Spleen (tissue), 11 donors: ENCODE data around the gene GPR152. TPM values are rescaled to one million over a fixed set of nuclear protein-coding genes. Genes with fewer than 3 reads are reported as not detected.

Experiments
- DNase-seq: peaks from one replicate; pipeline ENCODE4 v3.0.0-alpha.2; 2020
- H3K27ac ChIP-seq, 8 donors: fragments of 200-600 bp; sonication (generic) in 7 of 8; 1 replicate in 4 of 8; 2 replicates in 4 of 8; pipeline versions ENCODE4 v1.5.0 to v1.8.0; 2016 to 2021; ENCODE audit warnings: inconsistent platforms in 4 of 8, mild to moderate bottlenecking in 4 of 8, moderate library complexity in 1 of 8
- H3K27me3 ChIP-seq, 7 donors: fragments of 200-600 bp; sonication (generic) in 6 of 7; replicated peaks in 1 of 7; 1 replicate in 4 of 7; 2 replicates in 3 of 7; pipeline versions ENCODE4 v1.5.0 to v1.8.0; 2016 to 2021; ENCODE audit warnings: inconsistent platforms in 3 of 7, mild to moderate bottlenecking in 1 of 7
- H3K36me3 ChIP-seq, 6 donors: fragments of 200-600 bp; sonication (generic) in 5 of 6; 1 replicate in 4 of 6; 2 replicates in 2 of 6; pipeline versions ENCODE4 v1.5.0 to v1.8.0; 2016 to 2021; ENCODE audit warnings: inconsistent platforms in 2 of 6
- H3K4me1 ChIP-seq, 6 donors: fragments of 200-600 bp; sonication (generic) in 5 of 6; 1 replicate in 3 of 6; 2 replicates in 3 of 6; pipeline versions ENCODE4 v1.5.0 to v1.8.0; 2016 to 2021; ENCODE audit warnings: inconsistent platforms in 3 of 6
- H3K4me3 ChIP-seq, 8 donors: fragments of 200-600 bp; sonication (generic) in 7 of 8; 1 replicate in 4 of 8; 2 replicates in 4 of 8; pipeline versions ENCODE4 v1.5.0 to v1.8.0; 2016 to 2021; ENCODE audit warnings: inconsistent platforms in 4 of 8, mild to moderate bottlenecking in 4 of 8, moderate library complexity in 2 of 8
- H3K9me3 ChIP-seq, 8 donors: fragments of 200-600 bp; sonication (generic) in 7 of 8; 1 replicate in 4 of 8; 2 replicates in 4 of 8; pipeline versions ENCODE4 v1.5.0 to v1.8.0; 2016 to 2021; ENCODE audit warnings: inconsistent platforms in 4 of 8
- CTCF ChIP-seq, 11 experiments: fragments of 200-600 bp in 7 of 11; fragments of 450-650 bp in 4 of 11; sonication (generic) in 4 of 11; IDR thresholded peaks in 8 of 11; conservative IDR thresholded peaks in 3 of 11; 1 replicate in 7 of 11; 2 replicates in 4 of 11; pipeline versions ENCODE4 v1.4.0 to v1.8.0; 2016 to 2021; ENCODE audit warnings: antibody characterized with exemption in 11 of 11, inconsistent platforms in 4 of 11, mild to moderate bottlenecking in 1 of 11
- POLR2A ChIP-seq, 3 donors: fragments of 450-650 bp; IDR thresholded peaks; one replicate each; pipeline ENCODE4 v1.5.1; 2017; ENCODE audit warnings: antibody characterized with exemption in 3 of 3, mild to moderate bottlenecking in 1 of 3
- POLR2AphosphoS5 ChIP-seq, 3 donors: sonication (generic); formaldehyde crosslinking; IDR thresholded peaks; one replicate each; pipeline ENCODE4 v1.5.1; 2017; ENCODE audit warnings: antibody characterized with exemption in 3 of 3
- WGBS, 5 donors: extraction: QIAGEN DNeasy Blood & Tissue Kit in 3 of 5; methylation state at CpG; one replicate each; pipeline versions ENCODE4 v1.1.5 to v1.1.7; 2013 to 2018; 5-methylcytosine and 5-hydroxymethylcytosine counted together
- intact Hi-C: fragments of 100-400 bp; cut with DNase I; formaldehyde crosslinking; loops from one replicate; pipeline ENCODE4 v1.15.0; 2023; ENCODE audit warnings: low total_unique reads
- polyA plus RNA-seq, 3 donors: library from polyadenylated mRNA; stranded (reverse); fragments of 200-250 nt; gene quantifications; one replicate each; pipeline ENCODE4 v1.2.1, GENCODE V29; 2013
- total RNA-seq, 7 donors: library from RNA; depleted of rRNA in 3 of 7; stranded (reverse); fragments of >200 nt in 3 of 7; fragmentation: NEBNext Ultra II Directional in 4 of 7; extraction: Animal tissue kit (Norgen Biotek cat#: 25700) in 4 of 7; gene quantifications; one replicate each; pipeline versions ENCODE4 v1.1.0 to v1.2.1, GENCODE V29; 2016 to 2021
- donor health status: healthy with polysubstance abuse.
- donor health status: DM: no; HTN: no; CAD: no; lungs with moderate emphysema.
- donor health status: DM: no; HTN: no; CAD: no.
- donor health status: Bipolar disorder and iron deficiency.
- donor health status: healthy.
- donor health status: DM: no; HTN: no; CAD: no.
- donor health status: DM: yes; HTN: yes; CAD: no.

The GPR152 gene
- total and polyA plus RNA-seq, 10 donors, result 0.10 TPM; not detected in 9

GRCh38 chr11:67472882-67473281 lies 20.4 kb upstream of the GPR152 start:
- Histone ChIP-seq H3K9me3 (no peaks in the 10 kb centered on the region), H3K4me1 (peaks cover 6 to 24% (median 19%) of the 10 kb centered on the region in 6 donors), H3K27ac (no peak overlapping the region), H3K36me3 (no peaks in the 10 kb centered on the region), H3K4me3 (no peak overlapping the region), H3K27me3 (no peaks in the 10 kb centered on the region)
- intact Hi-C loops, result no loop called here
- WGBS, 5 donors, result 77 to 90% (median 84%) methylated on average over 7 of the region's 7 CpGs
- no peak for DNase-seq
- no peak for TF ChIP-seq POLR2A (IDR thresholded peaks at IDR 0.05)
- no peak for TF ChIP-seq POLR2AphosphoS5 (IDR thresholded peaks at IDR 0.05)
- TF ChIP-seq CTCF (IDR thresholded peaks at IDR 0.05 in 8 of 11, conservative IDR thresholded peaks at IDR 0.05 in 3 of 11), result no peak

GRCh38 chr11:67470337-67471002 lies 17.9 kb upstream of the GPR152 start:
- WGBS, 5 donors, result 76 to 86% (median 76%) methylated on average over 8 of the region's 8 CpGs
- TF ChIP-seq CTCF (IDR thresholded peaks at IDR 0.05 in 8 of 11, conservative IDR thresholded peaks at IDR 0.05 in 3 of 11) (no peak), POLR2A (IDR thresholded peaks at IDR 0.05) (no peak), POLR2AphosphoS5 (IDR thresholded peaks at IDR 0.05) (no peak)
- H3K4me3 ChIP-seq, result no peak overlapping the region
- peaks cover 0 to 11% (median 0%) of the 10 kb centered on the region in 6 donors for H3K36me3 ChIP-seq
- no peak for DNase-seq
- intact Hi-C loops, result no loop called here
- H3K9me3 ChIP-seq, result no peaks in the 10 kb centered on the region
- H3K4me1 ChIP-seq, result peaks cover 12 to 48% (median 42%) of the 10 kb centered on the region in 6 donors
- no peaks in the 10 kb centered on the region for H3K27me3 ChIP-seq
- no peak overlapping the region for H3K27ac ChIP-seq

GRCh38 chr11:67469508-67469811 lies 16.9 kb upstream of the GPR152 start:
- Histone ChIP-seq H3K4me3 (peak overlapping the region; percentile 94 to 99 (median 95)), H3K27me3 (no peaks in the 10 kb centered on the region), H3K36me3 (peaks cover 0 to 11% (median 0%) of the 10 kb centered on the region in 6 donors), H3K27ac (peak overlapping the region; percentile 71 to 98 (median 92)), H3K9me3 (no peaks in the 10 kb centered on the region), H3K4me1 (peaks cover 17 to 56% (median 49%) of the 10 kb centered on the region in 6 donors)
- peak in 2 of 11 experiments; percentile 4 to 29 for TF ChIP-seq CTCF (IDR thresholded peaks at IDR 0.05 in 8 of 11, conservative IDR thresholded peaks at IDR 0.05 in 3 of 11)
- no peak for TF ChIP-seq POLR2AphosphoS5 (IDR thresholded peaks at IDR 0.05)
- TF ChIP-seq POLR2A (IDR thresholded peaks at IDR 0.05), result no peak
- no peak for DNase-seq
- 16 to 24% (median 20%) methylated on average over 9 of the region's 9 CpGs for WGBS, 5 donors
- intact Hi-C loops, result no loop called here

- intact Hi-C loops, result no loop called here
These were observed 16.4 kb upstream of the GPR152 start, which contains the start of gene TMEM134 for GRCh38 chr11:67468759-67469507. Gene TMEM134 (minus strand): TSS chr11:67469251. CDS start chr11:67469192, 59 bp downstream.

More at GRCh38 chr11:67468759-67469507, 16.4 kb upstream of the GPR152 start, which contains the start of gene TMEM134:
- H3K4me1 ChIP-seq, result peaks cover 22 to 62% (median 55%) of the 10 kb centered on the region in 6 donors
- WGBS, 5 donors, result 0 to 1% (median 0%) methylated on average over 26 to 76 of the region's 76 CpGs
- TF ChIP-seq POLR2AphosphoS5 (IDR thresholded peaks at IDR 0.05) (peak; percentile 93 to 96 (median 96)), CTCF (IDR thresholded peaks at IDR 0.05 in 8 of 11, conservative IDR thresholded peaks at IDR 0.05 in 3 of 11) (peak in 10 of 11 experiments; percentile 19 to 73 (median 64)), POLR2A (IDR thresholded peaks at IDR 0.05) (peak in 1 of 3 donors; percentile 54)
- peak within 1 kb of the TSS; percentile 94 to 99 (median 95) for H3K4me3 ChIP-seq
- DNase-seq, result peak; percentile 99
- peaks cover 0 to 11% (median 0%) of the 10 kb centered on the region in 6 donors for H3K36me3 ChIP-seq
- peak within 1 kb of the TSS; percentile 71 to 98 (median 92) for H3K27ac ChIP-seq
- no peaks in the 10 kb centered on the region for H3K27me3 ChIP-seq
- no peaks in the 10 kb centered on the region for H3K9me3 ChIP-seq
